HepG2 (cell line): ENCODE results near the gene KATNB1. TPM values are rescaled to one million over a fixed set of nuclear protein-coding genes. Genes with fewer than 3 reads are reported as not detected.

Experiments
- CCAR2 ChIP-seq: fragments of 200-400 bp; formaldehyde crosslinking; optimal IDR thresholded peaks from 2 replicates; pipeline ENCODE3; 2018; ENCODE audit warnings: low read depth, mild to moderate bottlenecking, low read length, moderate library complexity
- ELF1 ChIP-seq: sonication (generic); formaldehyde crosslinking; IDR thresholded peaks from 2 replicates; pipeline ENCODE4 v1.4.0; 2020; ENCODE audit warnings: missing genetic modification reagents
- HDAC6 ChIP-seq: fragments of 200-600 bp; sonication (generic); IDR thresholded peaks from 2 replicates; pipeline ENCODE4 v1.7.0; 2017; ENCODE audit warnings: mild to moderate bottlenecking, antibody characterized with exemption, low read length, low read depth
- HNF1B ChIP-seq: sonication (generic); formaldehyde crosslinking; IDR thresholded peaks from 2 replicates; pipeline ENCODE4 v1.5.1; 2020; ENCODE audit warnings: mild to moderate bottlenecking, moderate library complexity, missing genetic modification reagents
- MZF1 ChIP-seq: sonication (generic); formaldehyde crosslinking; IDR thresholded peaks from 2 replicates; pipeline ENCODE4 v1.8.1; 2023; ENCODE audit warnings: mild to moderate bottlenecking, missing genetic modification reagents, borderline replicate concordance
- NFATC3 ChIP-seq: sonication (generic); formaldehyde crosslinking; IDR thresholded peaks from 2 replicates; pipeline ENCODE4 v1.5.1; 2020; ENCODE audit warnings: mild to moderate bottlenecking, missing genetic modification reagents
- U2AF1 ChIP-seq: fragments of 200-400 bp; formaldehyde crosslinking; optimal IDR thresholded peaks from 2 replicates; pipeline ENCODE3; 2017; ENCODE audit warnings: mild to moderate bottlenecking, low read depth, low read length
- ZNF142 ChIP-seq: sonication (generic); formaldehyde crosslinking; IDR thresholded peaks from 2 replicates; pipeline ENCODE4 v1.4.0; 2020; ENCODE audit warnings: missing genetic modification reagents
- ZNF331 ChIP-seq: sonication (generic); formaldehyde crosslinking; IDR thresholded peaks from 2 replicates; pipeline ENCODE4 v1.4.0; 2020; ENCODE audit warnings: missing genetic modification reagents
- ZNF512 ChIP-seq: sonication (generic); formaldehyde crosslinking; IDR thresholded peaks from 2 replicates; pipeline ENCODE4 v1.4.0; 2020; ENCODE audit warnings: mild to moderate bottlenecking, missing genetic modification reagents
- ZNF547 ChIP-seq: sonication (generic); formaldehyde crosslinking; IDR thresholded peaks from 2 replicates; pipeline ENCODE4 v1.5.1; 2020; ENCODE audit warnings: mild to moderate bottlenecking, missing genetic modification reagents
- ZNF770 ChIP-seq: sonication (generic); formaldehyde crosslinking; IDR thresholded peaks from 2 replicates; pipeline ENCODE4 v1.5.0; 2020; ENCODE audit warnings: mild to moderate bottlenecking, missing genetic modification reagents
- ZNF775 ChIP-seq: sonication (generic); formaldehyde crosslinking; IDR thresholded peaks from 2 replicates; pipeline ENCODE4 v1.4.0; 2020; ENCODE audit warnings: missing genetic modification reagents, mild to moderate bottlenecking, moderate library complexity, borderline replicate concordance
- polyA plus RNA-seq, 8 experiments: library from polyadenylated mRNA; depleted of rRNA in 3 of 8; stranded (reverse) in 7 of 8; unstranded in 1 of 8; fragments of >200 nt; fragmentation: Illumina TruSeq in 4 of 8; extraction: Trizol in 4 of 8; gene quantifications; 2 replicates each; pipeline versions ENCODE4 v1.2.1 to v1.2.3, GENCODE V29; 2011 to 2016; ENCODE audit warnings: low read depth in 4 of 8, missing spikeins in 1 of 8, mixed read lengths in 1 of 8; ENCODE audit not compliant: insufficient read depth in 1 of 8
- total RNA-seq, 5 experiments: library from RNA; depleted of rRNA; stranded (reverse); fragments of >200 nt; fragmentation: Illumina TruSeq; extraction: Trizol; gene quantifications; 2 replicates each; pipeline ENCODE4 v1.2.3, GENCODE V29; 2016; ENCODE audit warnings: low read depth in 1 of 5

KATNB1 gene
- total and polyA plus RNA-seq, 2 of the 13 experiments (the other 11 are each of a cell fraction or from before 2014, with no cell fraction given) = 31.5 to 43.5 TPM

- no peak for TF ChIP-seq ZNF770 (CRISPR knock-in tag)
- TF ChIP-seq ZNF331 (CRISPR knock-in tag) = no peak
- no peak for TF ChIP-seq ZNF775 (CRISPR knock-in tag)
- no peak; the same call in 1 of the 2 replicates for TF ChIP-seq ZNF512 (CRISPR knock-in tag)
- peak; percentile 84; the same call in 1 of the 2 replicates for TF ChIP-seq NFATC3 (CRISPR knock-in tag)
- peak; percentile 95 for TF ChIP-seq ZNF547 (CRISPR knock-in tag)
- no peak for TF ChIP-seq HDAC6
- peak; percentile 50; the same call in 1 of the 2 replicates for TF ChIP-seq MZF1 (CRISPR knock-in tag)
- no peak for TF ChIP-seq ELF1 (CRISPR knock-in tag)
- TF ChIP-seq CCAR2 = no peak
- TF ChIP-seq U2AF1 = no peak
- TF ChIP-seq ZNF142 (CRISPR knock-in tag) = peak; percentile 52; the same call in 1 of the 2 replicates
- TF ChIP-seq HNF1B = peak; percentile 86
These were observed 67.0 kb downstream of the KATNB1 start, which contains the start of gene KIFC3 (continued) for GRCh38 chr16:57802341-57803133.
